Testis (tissue), 2 donors: ENCODE results near the gene NOC4L.

ENCODE experiments used
- CTCF ChIP-seq, 3 experiments: fragments of 450-650 bp in 2 of 3; fragments of 200-600 bp in 1 of 3; sonication (generic) in 1 of 3; IDR thresholded peaks; one replicate each; pipeline ENCODE4 v1.5.1; 2016 to 2019; ENCODE audit warnings: antibody characterized with exemption in 3 of 3, mild to moderate bottlenecking in 2 of 3, moderate library complexity in 1 of 3
- POLR2A ChIP-seq: fragments of 450-650 bp; IDR thresholded peaks from one replicate; pipeline ENCODE4 v1.6.1; 2017; ENCODE audit warnings: antibody characterized with exemption, mild to moderate bottlenecking, moderate library complexity

- TF ChIP-seq POLR2A (no peak), CTCF (IDR thresholded peaks at IDR 0.05) (no peak)
These were observed 55.5 kb downstream of the NOC4L start for GRCh38 chr12:132199526-132200319.
